DOHH2 (cell line): Measurements from ENCODE around the gene AURKAIP1.

Experiments used
- H3F3A ChIP-seq: fragments of 200-600 bp; sonication (generic), shearing (Covaris generic); 2 replicates; pipeline ENCODE4 v1.6.0; 2016; ENCODE audit warnings: antibody characterized with exemption, mild to moderate bottlenecking; ENCODE audit not compliant: control insufficient read depth, insufficient read depth
- H3K27ac ChIP-seq: fragments of 200-600 bp; sonication (generic); 2 replicates; pipeline ENCODE4 v1.5.1; 2014; ENCODE audit warnings: low read depth, mild to moderate bottlenecking, low read length, moderate library complexity
- H3K27me3 ChIP-seq: fragments of 200-600 bp; sonication (generic); 2 replicates; pipeline ENCODE4 v1.6.1; 2014; ENCODE audit warnings: mild to moderate bottlenecking, low read length, mixed read lengths; ENCODE audit not compliant: control insufficient read depth
- H3K36me3 ChIP-seq: fragments of 200-600 bp; sonication (generic); 2 replicates; pipeline ENCODE4 v1.6.1; 2014; ENCODE audit warnings: mild to moderate bottlenecking, low read length, moderate library complexity, mixed read lengths; ENCODE audit not compliant: control insufficient read depth
- H3K4me1 ChIP-seq: fragments of 200-600 bp; sonication (generic); 2 replicates; pipeline ENCODE4 v1.6.1; 2014; ENCODE audit warnings: mild to moderate bottlenecking, low read length, mixed read lengths; ENCODE audit not compliant: control insufficient read depth
- H3K4me2 ChIP-seq: fragments of 200-600 bp; sonication (generic); 2 replicates; pipeline ENCODE4 v1.6.0; 2014; ENCODE audit warnings: mild to moderate bottlenecking, low read length, moderate library complexity
- H3K4me3 ChIP-seq: fragments of 200-600 bp; sonication (generic); 2 replicates; pipeline ENCODE4 v1.5.1; 2014; ENCODE audit warnings: mild to moderate bottlenecking, low read length, mixed read lengths
- H3K79me2 ChIP-seq: fragments of 200-600 bp; sonication (generic); 2 replicates; pipeline ENCODE4 v1.6.1; 2014; ENCODE audit warnings: mild to moderate bottlenecking, low read length, mixed read lengths; ENCODE audit not compliant: control insufficient read depth
- H3K9me2 ChIP-seq: fragments of 200-600 bp; sonication (generic); replicated peaks from 2 replicates; pipeline ENCODE4 v1.6.1; 2014; ENCODE audit warnings: mild to moderate bottlenecking, low read length, mixed read lengths; ENCODE audit not compliant: control insufficient read depth
- H3K9me3 ChIP-seq: fragments of 200-600 bp; sonication (generic); 2 replicates; pipeline ENCODE4 v1.6.1; 2014; ENCODE audit warnings: antibody characterized with exemption, low read length, mixed read lengths; ENCODE audit not compliant: control insufficient read depth, insufficient read depth
- H4K20me1 ChIP-seq: fragments of 200-600 bp; sonication (generic); 2 replicates; pipeline ENCODE4 v1.6.0; 2014; ENCODE audit warnings: low read depth, mild to moderate bottlenecking, antibody characterized with exemption, low read length, moderate library complexity; ENCODE audit not compliant: control insufficient read depth, insufficient read depth
- EZH2phosphoT487 ChIP-seq: fragments of 200-600 bp; sonication (generic); IDR thresholded peaks from 2 replicates; pipeline ENCODE4 v1.6.1; 2017; ENCODE audit warnings: borderline replicate concordance, mild to moderate bottlenecking, antibody characterized with exemption, low read length, moderate library complexity, mixed read lengths
- TF ChIP-seq, protein P1 (sequence below): fragments of 200-600 bp; sonication (generic); IDR thresholded peaks from one replicate; pipeline ENCODE4 v1.5.1; 2014; ENCODE audit warnings: antibody characterized with exemption, mild to moderate bottlenecking, low read depth, low read length; ENCODE audit not compliant: poor library complexity, severe bottlenecking

Gene AURKAIP1

DNA sequence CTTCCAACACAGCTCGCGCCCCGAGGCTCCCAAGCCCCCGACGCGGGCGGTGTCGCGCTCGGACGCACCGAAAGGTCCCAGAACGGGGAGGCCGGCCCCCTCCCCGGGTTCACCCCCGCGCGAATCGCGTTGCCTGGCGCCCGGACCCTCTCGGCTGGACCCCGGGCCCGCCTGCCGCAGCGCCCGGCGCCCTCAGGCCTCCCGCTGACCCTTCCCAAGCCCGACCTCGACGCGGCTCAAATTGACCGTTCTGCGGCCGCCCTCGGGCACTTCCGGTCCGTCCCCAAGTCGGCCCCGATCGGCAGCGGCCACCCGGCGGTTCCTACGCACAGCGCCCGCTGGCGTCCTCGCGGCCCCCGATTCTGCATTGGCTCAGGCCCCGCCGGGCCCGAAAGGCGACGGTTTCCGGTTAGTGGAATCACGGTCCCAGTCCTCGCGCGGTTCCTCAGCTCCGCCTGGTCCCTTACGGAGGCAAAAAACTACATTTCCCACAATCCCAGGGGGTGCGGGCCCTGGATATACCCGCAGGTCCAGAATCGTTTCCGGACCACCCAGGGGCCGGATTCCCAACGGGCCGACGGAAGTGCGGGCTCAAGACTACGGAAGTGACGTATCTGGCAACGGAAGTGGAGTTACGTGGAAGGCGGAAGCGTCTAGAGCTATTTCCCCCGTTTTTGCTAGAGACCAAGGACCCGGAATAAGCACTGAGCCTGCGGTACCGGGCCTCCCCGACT, at the start of gene AURKAIP1:
TSS of gene AURKAIP1 (minus strand) at position 279 of the 734 bp plus-strand sequence. CDS start 451 bp downstream, outside the sequence.
- Histone ChIP-seq H3K79me2 (peaks cover 41% of the 10 kb centered on the region), H3K27me3 (no peaks in the 10 kb centered on the region), H4K20me1 (peaks cover 6% of the 10 kb centered on the region; the same call in 1 of the 2 replicates), H3K4me3 (peak within 1 kb of the TSS; percentile 98), H3F3A (peaks cover 7% of the 10 kb centered on the region), H3K36me3 (peaks cover 46% of the 10 kb centered on the region), H3K9me2 (no peaks in the 10 kb centered on the region), H3K27ac (peak within 1 kb of the TSS; percentile 63), H3K4me2 (peak within 1 kb of the TSS; percentile 86), H3K4me1 (peaks cover 35% of the 10 kb centered on the region), H3K9me3 (no peaks in the 10 kb centered on the region)
- TF ChIP-seq, protein P1, sequence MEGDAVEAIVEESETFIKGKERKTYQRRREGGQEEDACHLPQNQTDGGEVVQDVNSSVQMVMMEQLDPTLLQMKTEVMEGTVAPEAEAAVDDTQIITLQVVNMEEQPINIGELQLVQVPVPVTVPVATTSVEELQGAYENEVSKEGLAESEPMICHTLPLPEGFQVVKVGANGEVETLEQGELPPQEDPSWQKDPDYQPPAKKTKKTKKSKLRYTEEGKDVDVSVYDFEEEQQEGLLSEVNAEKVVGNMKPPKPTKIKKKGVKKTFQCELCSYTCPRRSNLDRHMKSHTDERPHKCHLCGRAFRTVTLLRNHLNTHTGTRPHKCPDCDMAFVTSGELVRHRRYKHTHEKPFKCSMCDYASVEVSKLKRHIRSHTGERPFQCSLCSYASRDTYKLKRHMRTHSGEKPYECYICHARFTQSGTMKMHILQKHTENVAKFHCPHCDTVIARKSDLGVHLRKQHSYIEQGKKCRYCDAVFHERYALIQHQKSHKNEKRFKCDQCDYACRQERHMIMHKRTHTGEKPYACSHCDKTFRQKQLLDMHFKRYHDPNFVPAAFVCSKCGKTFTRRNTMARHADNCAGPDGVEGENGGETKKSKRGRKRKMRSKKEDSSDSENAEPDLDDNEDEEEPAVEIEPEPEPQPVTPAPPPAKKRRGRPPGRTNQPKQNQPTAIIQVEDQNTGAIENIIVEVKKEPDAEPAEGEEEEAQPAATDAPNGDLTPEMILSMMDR: no peak
- no peak for TF ChIP-seq EZH2phosphoT487

DNA sequence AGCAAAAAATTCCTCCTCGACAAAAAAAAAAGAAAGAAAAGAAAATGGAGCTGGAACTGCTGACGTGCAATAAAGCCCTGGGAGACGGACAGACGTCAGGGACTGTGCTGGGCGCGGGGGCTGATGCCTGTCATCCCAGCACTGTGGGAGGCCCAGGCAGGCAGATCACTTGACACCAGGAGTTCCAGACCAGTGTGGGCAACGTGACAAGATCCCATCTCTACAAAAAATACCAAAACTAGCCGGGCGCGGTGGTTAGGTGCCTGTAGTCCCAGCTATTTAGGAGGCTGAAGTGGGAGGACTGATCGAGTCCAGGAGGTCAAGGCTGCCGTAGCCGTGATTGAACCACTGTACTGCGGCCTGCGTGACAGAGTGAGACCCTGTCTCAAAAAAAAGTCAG, 49.7 kb upstream of the AURKAIP1 start:
- no peaks in the 10 kb centered on the region for H3K4me1 ChIP-seq
- H3K4me3 ChIP-seq: no peak overlapping the region
- no peaks in the 10 kb centered on the region for H3K9me2 ChIP-seq
- H3K36me3 ChIP-seq: no peaks in the 10 kb centered on the region
- no peaks in the 10 kb centered on the region for H3F3A ChIP-seq
- no peak for TF ChIP-seq EZH2phosphoT487
- TF ChIP-seq, protein P1: no peak
- H3K27ac ChIP-seq: no peak overlapping the region
- H3K4me2 ChIP-seq: no peak overlapping the region
- H3K79me2 ChIP-seq: no peaks in the 10 kb centered on the region
- H3K27me3 ChIP-seq: peaks cover 19% of the 10 kb centered on the region
- 0 out of 2 replicates have a peak, but pooled peaks cover 3% of the 10 kb centered on the region for H4K20me1 ChIP-seq
- H3K9me3 ChIP-seq: no peaks in the 10 kb centered on the region

DNA sequence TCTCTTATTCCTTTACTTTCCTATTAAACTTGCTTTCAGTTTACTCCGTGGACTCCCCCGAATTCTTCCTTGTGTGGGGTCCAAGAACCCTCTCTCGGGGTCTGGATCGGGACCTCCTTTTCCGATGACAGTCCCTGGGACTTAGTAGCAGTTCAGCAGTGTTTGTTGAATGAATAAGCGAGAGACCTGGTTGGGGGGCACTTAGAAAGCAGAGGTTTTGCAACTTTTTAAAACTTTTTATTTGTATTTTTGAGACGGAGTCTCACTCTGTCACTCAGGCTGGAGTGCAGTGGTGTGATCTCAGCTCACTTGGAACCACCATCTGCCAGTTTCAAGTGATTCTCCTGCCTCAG, 48.2 kb upstream of the AURKAIP1 start:
- Histone ChIP-seq H3K4me3 (no peak overlapping the region), H4K20me1 (0 out of 2 replicates have a peak, but pooled peaks cover 3% of the 10 kb centered on the region), H3K9me2 (no peaks in the 10 kb centered on the region), H3K27ac (no peak overlapping the region), H3K36me3 (no peaks in the 10 kb centered on the region), H3K4me2 (no peak overlapping the region), H3F3A (no peaks in the 10 kb centered on the region), H3K79me2 (no peaks in the 10 kb centered on the region), H3K4me1 (no peaks in the 10 kb centered on the region), H3K9me3 (no peaks in the 10 kb centered on the region), H3K27me3 (peaks cover 17% of the 10 kb centered on the region)
- TF ChIP-seq EZH2phosphoT487: no peak
- TF ChIP-seq, protein P1: no peak
